Measurements from ENCODE around the gene HSCB. TPM values are rescaled to one million over a fixed set of nuclear protein-coding genes. Genes with fewer than 3 reads are reported as not detected.
A peak's percentile ranks its signal among the peaks of the same experiment; 100 is the strongest.
"Not testable (repeated sequence)": the region's sequence is repeated elsewhere in the genome, so short reads cannot be mapped to it uniquely, and the experiment has no call there.

The HSCB gene
- total RNA-seq, result 15.3 and 18.5 TPM in 2 replicates
- long read RNA-seq, partial matches to known transcripts, result 1 of 4 reads
- long read RNA-seq, other reads (novel, unspliced or antisense), result 1 of 4 reads

GRCh38 chr22:28741785-28742561 is at the start of gene HSCB, which contains the start of gene CHEK2:
TSS of gene HSCB (plus strand) at chr22:28742039. CDS start at chr22:28742096, 57 bp downstream.
TSS of gene CHEK2 (minus strand) at chr22:28741820. CDS start at chr22:28734721, 7,099 bp downstream.
- no peak for TF ChIP-seq CTCF (IDR thresholded peaks at IDR 0.05; ENCODE audit: unreplicated experiment)
- H3K27me3 Mint-ChIP-seq, result no peaks in the 10 kb centered on the region
- peak; percentile 93 for DNase-seq (ENCODE audit: low spot score, unreplicated experiment)
- peaks cover 25% of the 10 kb centered on the region for H3K4me1 Mint-ChIP-seq (ENCODE audit: low read depth)
- H3K9me3 Mint-ChIP-seq (ENCODE audit: low read depth), result no peaks in the 10 kb centered on the region
- H3K27ac Mint-ChIP-seq, result peak within 1 kb of the TSS; percentile 90
- peak within 1 kb of the TSS; percentile 96 for H3K4me3 Mint-ChIP-seq (ENCODE audit: low read depth)
- H3K36me3 Mint-ChIP-seq (ENCODE audit: insufficient read depth), result peaks cover 11% of the 10 kb centered on the region

- not testable (repeated sequence) for H3K9me3 Mint-ChIP-seq (ENCODE audit: low read depth); H3K4me1 Mint-ChIP-seq (ENCODE audit: low read depth); H3K36me3 Mint-ChIP-seq (ENCODE audit: insufficient read depth); H3K27ac Mint-ChIP-seq; H3K27me3 Mint-ChIP-seq; DNase-seq (ENCODE audit: low spot score, unreplicated experiment); H3K4me3 Mint-ChIP-seq (ENCODE audit: low read depth)
These were observed 48.6 kb upstream of the HSCB start for GRCh38 chr22:28693041-28693760.

GRCh38 chr22:28702891-28703290 is 38.9 kb upstream of the HSCB start:
- Mint-ChIP-seq H3K4me3 (ENCODE audit: low read depth) (no peak overlapping the region), H3K27ac (no peak overlapping the region), H3K27me3 (no peaks in the 10 kb centered on the region), H3K4me1 (ENCODE audit: low read depth) (peaks cover 2% of the 10 kb centered on the region), H3K36me3 (ENCODE audit: insufficient read depth) (peaks cover 6% of the 10 kb centered on the region), H3K9me3 (ENCODE audit: low read depth) (no peaks in the 10 kb centered on the region)
- no peak for TF ChIP-seq CTCF (IDR thresholded peaks at IDR 0.05; ENCODE audit: unreplicated experiment)
- DNase-seq (ENCODE audit: low spot score, unreplicated experiment), result no peak

- Mint-ChIP-seq H3K36me3 (ENCODE audit: insufficient read depth) (peaks cover 4% of the 10 kb centered on the region), H3K9me3 (ENCODE audit: low read depth) (no peaks in the 10 kb centered on the region), H3K27me3 (no peaks in the 10 kb centered on the region), H3K4me3 (ENCODE audit: low read depth) (no peak overlapping the region), H3K4me1 (ENCODE audit: low read depth) (peaks cover 2% of the 10 kb centered on the region), H3K27ac (no peak overlapping the region)
- no peak for DNase-seq (ENCODE audit: low spot score, unreplicated experiment)
- no peak for TF ChIP-seq CTCF (IDR thresholded peaks at IDR 0.05; ENCODE audit: unreplicated experiment)
These were observed 38.4 kb upstream of the HSCB start for GRCh38 chr22:28703436-28703835.

GRCh38 chr22:28706845-28707244 is 35.0 kb upstream of the HSCB start:
- no peaks in the 10 kb centered on the region for H3K27me3 Mint-ChIP-seq
- peaks cover 6% of the 10 kb centered on the region for H3K36me3 Mint-ChIP-seq (ENCODE audit: insufficient read depth)
- no peak for TF ChIP-seq CTCF (IDR thresholded peaks at IDR 0.05; ENCODE audit: unreplicated experiment)
- no peaks in the 10 kb centered on the region for H3K9me3 Mint-ChIP-seq (ENCODE audit: low read depth)
- peaks cover 6% of the 10 kb centered on the region for H3K4me1 Mint-ChIP-seq (ENCODE audit: low read depth)
- H3K4me3 Mint-ChIP-seq (ENCODE audit: low read depth), result no peak overlapping the region
- no peak overlapping the region for H3K27ac Mint-ChIP-seq
- no peak for DNase-seq (ENCODE audit: low spot score, unreplicated experiment)

Data from progenitor cell of endocrine pancreas (in vitro differentiated cells).